Adrenal gland (tissue), 12 donors: ENCODE results near the gene HOXD12. TPM values are rescaled to one million over a fixed set of nuclear protein-coding genes. Genes with fewer than 3 reads are reported as not detected.

ENCODE experiments used
- DNase-seq, 7 donors: peaks; one replicate each; pipeline ENCODE4 v3.0.0-alpha.2; 2019 to 2020
- H3K27ac ChIP-seq, 5 donors: fragments of 200-600 bp; sonication (generic) in 4 of 5; 1 replicate in 3 of 5; 2 replicates in 2 of 5; pipeline versions ENCODE4 v1.5.1 to v1.8.0; 2016 to 2020; ENCODE audit warnings: mild to moderate bottlenecking in 1 of 5
- H3K27me3 ChIP-seq: fragments of 200-600 bp; 2 replicates; pipeline ENCODE4 v1.8.0; 2021
- H3K36me3 ChIP-seq, 2 donors: fragments of 200-600 bp; replicated peaks in 1 of 2; 1 replicate in 1 of 2; 2 replicates in 1 of 2; pipeline versions ENCODE4 v1.5.1 to v1.8.0; 2018 to 2022
- H3K4me1 ChIP-seq, 2 donors: fragments of 200-600 bp; replicated peaks in 1 of 2; 1 replicate in 1 of 2; 2 replicates in 1 of 2; pipeline versions ENCODE4 v1.5.1 to v1.8.0; 2018 to 2021
- H3K4me3 ChIP-seq, 4 donors: fragments of 200-600 bp; sonication (generic) in 3 of 4; one replicate each; pipeline ENCODE4 v1.5.1; 2016 to 2018
- H3K9me3 ChIP-seq, 3 donors: fragments of 200-600 bp; sonication (generic) in 1 of 3; replicated peaks in 1 of 3; 1 replicate in 2 of 3; 2 replicates in 1 of 3; pipeline versions ENCODE4 v1.5.1 to v1.8.0; 2016 to 2021
- POLR2A ChIP-seq, 2 donors: fragments of 450-650 bp; IDR thresholded peaks; one replicate each; pipeline ENCODE4 v1.6.1; 2017; ENCODE audit warnings: antibody characterized with exemption in 2 of 2, mild to moderate bottlenecking in 2 of 2, moderate library complexity in 1 of 2
- WGBS, 4 donors: extraction: QIAGEN DNeasy Blood & Tissue Kit in 2 of 4; methylation state at CpG; one replicate each; pipeline versions ENCODE4 v1.1.5 to v1.1.7; 2013 to 2017; 5-methylcytosine and 5-hydroxymethylcytosine counted together
- intact Hi-C, 2 donors: fragments of 100-400 bp; cut with DNase I; formaldehyde crosslinking; loops; one replicate each; pipeline versions ENCODE4 v1.14.1 to v1.15.0; 2022 to 2023
- polyA plus RNA-seq, 3 donors: library from polyadenylated mRNA; stranded (reverse); fragments of 200-250 nt in 2 of 3; fragments of 350-450 nt in 1 of 3; fragmentation: Illumina TruSeq in 1 of 3; extraction: RNeasy Lipid Tissue Mini Kit (QIAGEN cat#74804) in 1 of 3; gene quantifications; one replicate each; pipeline ENCODE4 v1.2.3, GENCODE V29; 2013 to 2014
- total RNA-seq, 9 donors: library from RNA; depleted of rRNA in 4 of 9; stranded (reverse); fragments of >200 nt in 4 of 9; fragments of 120-200 nt in 1 of 9; fragmentation: NEBNext Ultra II Directional in 1 of 9; extraction: Animal tissue kit (Norgen Biotek cat#: 25700) in 1 of 9; gene quantifications; one replicate each; pipeline versions ENCODE4 v1.1.0 to v1.2.4, GENCODE V29; 2013 to 2023
- TF ChIP-seq, protein P1 (sequence below), 6 experiments: fragments of 450-650 bp in 4 of 6; fragments of 200-600 bp in 2 of 6; sonication (generic) in 1 of 6; IDR thresholded peaks; 1 replicate in 5 of 6; 2 replicates in 1 of 6; pipeline versions ENCODE4 v1.5.1 to v1.8.0; 2016 to 2021; ENCODE audit warnings: antibody characterized with exemption in 6 of 6, mild to moderate bottlenecking in 2 of 6, moderate library complexity in 1 of 6
- donor health status: healthy with polysubstance abuse.
- donor health status: Bipolar disorder and iron deficiency.
- donor health status: DM: yes; HTN: yes; CAD: no.
- donor health status: DM: no; HTN: no; CAD: no.
- donor health status: DM: no; HTN: no; CAD: no.
- donor health status: DM: yes; HTN: yes; CAD: no.

The HOXD12 gene
- total and polyA plus RNA-seq, 12 donors, result not detected

DNA sequence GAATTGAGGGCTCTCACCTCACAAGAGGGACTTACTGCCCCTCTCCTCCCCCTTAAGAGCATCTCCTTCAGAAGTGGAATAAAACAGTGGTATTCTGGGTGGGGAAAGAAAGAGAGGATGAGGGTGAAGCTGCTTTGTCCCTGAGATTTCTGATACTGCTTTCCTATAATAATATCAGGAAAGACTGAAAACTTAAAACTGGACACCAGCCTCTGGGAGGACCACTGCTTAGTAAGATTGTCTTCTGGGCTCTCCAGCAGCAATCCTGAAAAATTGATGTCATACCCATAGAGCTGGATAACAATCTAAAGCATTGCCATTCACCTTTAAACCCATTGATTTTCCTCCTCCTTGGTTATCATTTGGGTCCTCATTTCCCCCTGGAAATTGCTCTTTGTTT lies 47.0 kb downstream of the HOXD12 start:
- no peak for TF ChIP-seq POLR2A (IDR thresholded peaks at IDR 0.05)
- TF ChIP-seq, protein P1, sequence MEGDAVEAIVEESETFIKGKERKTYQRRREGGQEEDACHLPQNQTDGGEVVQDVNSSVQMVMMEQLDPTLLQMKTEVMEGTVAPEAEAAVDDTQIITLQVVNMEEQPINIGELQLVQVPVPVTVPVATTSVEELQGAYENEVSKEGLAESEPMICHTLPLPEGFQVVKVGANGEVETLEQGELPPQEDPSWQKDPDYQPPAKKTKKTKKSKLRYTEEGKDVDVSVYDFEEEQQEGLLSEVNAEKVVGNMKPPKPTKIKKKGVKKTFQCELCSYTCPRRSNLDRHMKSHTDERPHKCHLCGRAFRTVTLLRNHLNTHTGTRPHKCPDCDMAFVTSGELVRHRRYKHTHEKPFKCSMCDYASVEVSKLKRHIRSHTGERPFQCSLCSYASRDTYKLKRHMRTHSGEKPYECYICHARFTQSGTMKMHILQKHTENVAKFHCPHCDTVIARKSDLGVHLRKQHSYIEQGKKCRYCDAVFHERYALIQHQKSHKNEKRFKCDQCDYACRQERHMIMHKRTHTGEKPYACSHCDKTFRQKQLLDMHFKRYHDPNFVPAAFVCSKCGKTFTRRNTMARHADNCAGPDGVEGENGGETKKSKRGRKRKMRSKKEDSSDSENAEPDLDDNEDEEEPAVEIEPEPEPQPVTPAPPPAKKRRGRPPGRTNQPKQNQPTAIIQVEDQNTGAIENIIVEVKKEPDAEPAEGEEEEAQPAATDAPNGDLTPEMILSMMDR (IDR thresholded peaks at IDR 0.05), result no peak
- Histone ChIP-seq H3K27me3 (no peaks in the 10 kb centered on the region), H3K36me3 (no peaks in the 10 kb centered on the region), H3K27ac (no peak overlapping the region), H3K4me3 (no peak overlapping the region), H3K9me3 (no peaks in the 10 kb centered on the region), H3K4me1 (peaks cover 0 to 7% of the 10 kb centered on the region in 2 donors)
- no peak for DNase-seq
- intact Hi-C loops, result loop anchor here in 1 of 2 donors (5.0 kb wide), 1 partner anchor 411 kb away; no protein-coding TSS in a partner anchor

DNA sequence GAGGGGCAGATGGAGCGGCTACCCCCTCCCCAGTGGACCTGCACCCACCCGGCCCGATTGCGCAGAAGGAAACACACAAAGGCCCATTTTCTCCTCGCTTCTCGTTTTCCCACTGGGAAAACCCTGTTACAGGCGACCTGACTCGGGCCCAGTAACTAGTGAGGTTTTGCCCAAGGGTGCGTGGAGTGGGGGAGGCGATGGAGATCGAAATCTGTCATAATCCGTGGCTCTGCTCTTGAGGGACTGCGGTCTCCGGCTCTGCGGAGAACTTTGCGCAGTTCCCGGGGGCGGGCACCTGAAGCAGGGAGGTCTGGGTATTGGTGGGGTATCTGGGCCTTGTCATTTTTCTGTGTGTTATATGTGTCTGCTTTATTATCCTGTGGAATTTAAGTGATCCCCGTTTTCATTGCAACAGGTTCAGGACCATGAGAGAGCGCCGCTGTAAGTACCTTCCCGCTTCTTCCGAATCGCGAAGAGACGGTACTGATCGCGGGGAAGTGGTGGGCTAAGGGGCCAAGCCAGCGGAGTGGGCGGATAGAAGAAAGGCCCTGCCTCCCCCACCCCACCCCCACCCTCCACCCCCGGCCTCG lies 47.7 kb downstream of the HOXD12 start:
- H3K27ac ChIP-seq, result no peak overlapping the region
- H3K4me3 ChIP-seq, result no peak overlapping the region

DNA sequence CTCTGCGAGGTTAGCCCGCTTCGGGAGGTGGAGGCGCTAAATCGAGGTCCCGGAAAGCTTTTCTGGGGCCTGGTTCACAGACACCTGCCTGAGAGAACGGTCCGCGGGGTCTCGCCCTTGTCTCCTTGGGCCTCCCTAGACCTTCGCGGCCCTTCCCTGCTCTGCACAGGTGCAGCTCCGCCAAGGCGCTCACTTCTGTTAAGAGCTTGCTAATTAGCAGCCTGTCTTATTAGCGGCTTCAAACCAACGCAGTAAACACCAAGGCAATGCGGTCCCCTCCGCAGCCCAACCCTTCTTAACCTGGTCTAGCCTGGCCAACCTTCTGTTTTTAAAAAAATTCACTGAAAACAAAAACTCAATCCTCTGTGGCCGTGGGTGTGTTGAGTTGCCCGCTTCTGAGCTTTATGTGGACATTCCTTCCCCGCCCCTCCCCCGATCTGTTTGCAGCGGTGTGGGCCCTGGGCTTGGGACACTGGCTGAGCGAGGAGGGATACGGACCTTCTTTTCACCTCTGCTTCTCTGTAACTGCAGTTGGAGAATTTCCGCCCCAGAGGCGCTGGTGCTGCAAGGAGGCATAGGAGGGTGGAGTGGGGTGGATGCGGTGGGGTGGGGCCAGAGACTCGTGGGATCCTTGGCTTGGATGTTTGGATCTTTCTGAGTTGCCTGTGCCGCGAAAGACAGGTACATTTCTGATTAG lies 48.4 kb downstream of the HOXD12 start:
- intact Hi-C loops, result loop anchor here in 1 of 2 donors (5.0 kb wide), 1 partner anchor 409 kb away; no protein-coding TSS in a partner anchor
- 68 to 74% (median 69%) methylated on average over 23 to 31 of the region's 31 CpGs for WGBS, 4 donors
- Histone ChIP-seq H3K9me3 (no peaks in the 10 kb centered on the region), H3K27ac (no peak overlapping the region), H3K4me1 (peaks cover 0 to 7% of the 10 kb centered on the region in 2 donors), H3K4me3 (no peak overlapping the region), H3K27me3 (no peaks in the 10 kb centered on the region), H3K36me3 (peaks cover 0 to 4% of the 10 kb centered on the region in 2 donors)
- TF ChIP-seq POLR2A (IDR thresholded peaks at IDR 0.05), result no peak
- TF ChIP-seq, protein P1 (IDR thresholded peaks at IDR 0.05), result no peak
- peak in 3 of 7 donors; percentile 9 to 50 (median 13) for DNase-seq

More for the DNA sequence above, 47.7 kb downstream of the HOXD12 start:
- Histone ChIP-seq H3K4me1 (peaks cover 0 to 7% of the 10 kb centered on the region in 2 donors), H3K9me3 (no peaks in the 10 kb centered on the region), H3K36me3 (no peaks in the 10 kb centered on the region), H3K27me3 (no peaks in the 10 kb centered on the region)
- DNase-seq, result peak in 1 of 7 donors; percentile 35
- no peak for TF ChIP-seq POLR2A (IDR thresholded peaks at IDR 0.05)
- TF ChIP-seq, protein P1 (IDR thresholded peaks at IDR 0.05), result no peak
- WGBS, 4 donors, result 75 to 86% (median 81%) methylated on average over 31 to 32 of the region's 32 CpGs
- intact Hi-C loops, result loop anchor here in 1 of 2 donors (5.0 kb wide), 1 partner anchor 410 kb away; no protein-coding TSS in a partner anchor

DNA sequence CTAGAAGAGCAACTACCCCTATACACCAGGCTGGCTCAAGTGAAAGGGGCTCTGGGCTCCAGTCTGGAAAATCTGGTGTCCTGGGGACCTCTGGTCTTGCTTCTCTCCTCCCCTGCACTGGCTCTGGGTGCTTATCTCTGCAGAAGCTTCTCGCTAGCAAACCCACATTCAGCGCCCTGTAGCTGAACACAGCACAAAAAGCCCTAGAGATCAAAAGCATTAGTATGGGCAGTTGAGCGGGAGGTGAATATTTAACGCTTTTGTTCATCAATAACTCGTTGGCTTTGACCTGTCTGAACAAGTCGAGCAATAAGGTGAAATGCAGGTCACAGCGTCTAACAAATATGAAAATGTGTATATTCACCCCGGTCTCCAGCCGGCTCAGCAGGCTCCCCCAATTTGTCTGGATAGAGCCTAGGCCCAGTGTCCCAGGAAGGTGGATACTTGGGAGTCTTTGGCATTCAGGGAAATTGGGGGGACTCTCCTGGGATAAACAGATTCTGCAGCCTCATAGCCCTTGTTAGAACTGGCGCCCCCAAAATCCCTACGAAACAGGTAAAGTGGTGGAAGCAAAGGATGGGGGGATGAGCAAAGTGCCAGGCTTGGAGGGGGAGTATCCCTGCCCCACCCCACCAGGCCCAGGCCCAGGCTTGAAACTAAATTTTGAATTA lies 49.3 kb downstream of the HOXD12 start:
- peaks cover 0 to 13% of the 10 kb centered on the region in 2 donors for H3K36me3 ChIP-seq
- intact Hi-C loops, result loop anchor here in 1 of 2 donors (5.0 kb wide), 1 partner anchor 408 kb away; no protein-coding TSS in a partner anchor

More for the DNA sequence above, 49.3 kb downstream of the HOXD12 start:
- no peaks in the 10 kb centered on the region for H3K9me3 ChIP-seq
- TF ChIP-seq POLR2A (IDR thresholded peaks at IDR 0.05), result no peak
- TF ChIP-seq, protein P1 (IDR thresholded peaks at IDR 0.05), result no peak
- H3K4me1 ChIP-seq, result peaks cover 0 to 7% of the 10 kb centered on the region in 2 donors
- peak in 1 of 7 donors; percentile 41 for DNase-seq
- WGBS, 4 donors, result 78 to 91% (median 84%) methylated on average over 11 of the region's 11 CpGs
- H3K4me3 ChIP-seq, result no peak overlapping the region
- H3K27ac ChIP-seq, result no peak overlapping the region
- H3K27me3 ChIP-seq, result no peaks in the 10 kb centered on the region
